GM13977 (cell line): Measurements from ENCODE around the gene ABCC8.

ENCODE experiments used
- DNase-seq: peaks from one replicate; pipeline ENCODE4 v3.0.0; 2012; ENCODE audit warnings: low spot score
- CTCF ChIP-seq: IDR thresholded peaks from 2 replicates; pipeline ENCODE4 v1.5.1; 2012; ENCODE audit warnings: mild to moderate bottlenecking, control low read depth; ENCODE audit not compliant: insufficient read depth; ENCODE audit errors: extremely low read depth, missing control alignments
- in situ Hi-C: fragments of 300-500 bp; cut with MboI; formaldehyde crosslinking; loops from one replicate; pipeline ENCODE4 v1.12.0; 2022; ENCODE audit warnings: low sequenced_read_pairs, low pct_unique_long_range_greater_than_20kb, mixed read lengths, inconsistent platforms; ENCODE audit not compliant: unreplicated experiment

ABCC8 gene

GRCh38 chr11:17476317-17477083, at the start of gene ABCC8:
ABCC8 (minus strand) TSS chr11:17476845; CDS start chr11:17476776, 69 bp downstream.
- in situ Hi-C loops = no loop called here
- DNase-seq = no peak
- no peak for TF ChIP-seq CTCF

- in situ Hi-C loops = no loop called here
- TF ChIP-seq CTCF = no peak
- DNase-seq = no peak
Measured at GRCh38 chr11:17526326-17526725, 49.7 kb upstream of the ABCC8 start.

GRCh38 chr11:17525570-17525969, 48.9 kb upstream of the ABCC8 start:
- no peak for TF ChIP-seq CTCF
- no peak for DNase-seq
- in situ Hi-C loops = no loop called here

- DNase-seq = no peak
- no peak for TF ChIP-seq CTCF
- in situ Hi-C loops = loop anchor here (25.0 kb wide), 2 partner anchors 287 to 737 kb away; no protein-coding TSS in a partner anchor
Measured at GRCh38 chr11:17524221-17524620, 47.6 kb upstream of the ABCC8 start.

- DNase-seq = no peak
- no peak for TF ChIP-seq CTCF
- in situ Hi-C loops = loop anchor here (25.0 kb wide), 2 partner anchors 285 to 735 kb away; no protein-coding TSS in a partner anchor
Measured at GRCh38 chr11:17522655-17523054, 46.0 kb upstream of the ABCC8 start.

GRCh38 chr11:17521106-17521900, 44.7 kb upstream of the ABCC8 start:
- no peak for DNase-seq
- in situ Hi-C loops = loop anchor here (25.0 kb wide), 2 partner anchors 284 to 734 kb away; no protein-coding TSS in a partner anchor
- TF ChIP-seq CTCF = no peak
